Effector memory CD8-positive, alpha-beta T cell (primary cell): Measurements from ENCODE around the gene PRMT7.

ENCODE experiments used
- ATAC-seq: fragments of 150-1000 bp; cut with Tn5 transposase; replicated peaks from 2 replicates; pipeline ENCODE4 v1.10.0; 2021; ENCODE audit warnings: mild to moderate bottlenecking, moderate library complexity
- DNase-seq, 3 experiments: peaks; one replicate each; pipeline ENCODE4 v3.0.0; 2021
- H3K27ac Mint-ChIP-seq, 2 donors: one replicate each; pipeline ENCODE4 v1.8.0; 2022; ENCODE audit warnings: mild to moderate bottlenecking in 2 of 2, mixed read lengths in 2 of 2, moderate library complexity in 2 of 2
- H3K27me3 Mint-ChIP-seq, 2 donors: one replicate each; pipeline ENCODE4 v1.8.0; 2022; ENCODE audit warnings: mixed read lengths in 2 of 2
- H3K36me3 Mint-ChIP-seq: one replicate; pipeline ENCODE4 v1.8.0; 2022; ENCODE audit warnings: mild to moderate bottlenecking, moderate library complexity, mixed read lengths; ENCODE audit not compliant: insufficient read depth
- H3K4me1 Mint-ChIP-seq, 2 donors: one replicate each; pipeline ENCODE4 v1.8.0; 2022; ENCODE audit warnings: low read depth in 2 of 2, mixed read lengths in 2 of 2
- H3K4me3 Mint-ChIP-seq, 2 donors: one replicate each; pipeline ENCODE4 v1.8.0; 2022; ENCODE audit warnings: mild to moderate bottlenecking in 2 of 2, mixed read lengths in 2 of 2, moderate library complexity in 2 of 2
- H3K9me3 Mint-ChIP-seq, 2 donors: one replicate each; pipeline ENCODE4 v1.8.0; 2022; ENCODE audit warnings: mixed read lengths in 2 of 2

The PRMT7 gene

GRCh38 chr16:68360956-68361355 lies 50.1 kb downstream of the PRMT7 start:
- no peak overlapping the region for H3K4me3 Mint-ChIP-seq
- no peak overlapping the region for H3K27ac Mint-ChIP-seq
- H3K9me3 Mint-ChIP-seq: no peaks in the 10 kb centered on the region
- DNase-seq: no peak
- peaks cover 0 to 11% of the 10 kb centered on the region in 2 donors for H3K27me3 Mint-ChIP-seq
- H3K36me3 Mint-ChIP-seq: peaks cover 9% of the 10 kb centered on the region
- peaks cover 23 to 34% of the 10 kb centered on the region in 2 donors for H3K4me1 Mint-ChIP-seq
- ATAC-seq: no peak

DNA sequence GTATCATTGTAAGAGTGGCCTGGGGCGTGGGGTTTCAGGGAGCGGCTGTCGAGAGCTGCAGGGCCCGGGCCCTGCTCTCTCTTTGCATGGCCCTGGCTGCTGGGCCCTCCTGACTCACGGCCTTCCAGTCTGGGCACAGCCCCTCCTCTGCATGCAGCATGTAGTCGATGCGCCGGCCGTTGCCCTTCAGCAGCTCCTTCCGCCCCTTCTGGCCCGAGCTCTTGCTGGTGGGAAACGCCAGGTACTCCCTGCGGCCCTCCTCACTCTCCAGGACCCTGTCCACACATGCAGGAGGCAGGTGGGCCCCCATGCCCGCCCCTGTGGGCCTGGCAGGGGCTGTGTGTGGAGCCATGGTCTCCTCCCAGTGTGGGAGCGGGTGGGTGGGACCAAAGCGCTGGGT lies 50.7 kb downstream of the PRMT7 start:
- ATAC-seq: no peak
- H3K27me3 Mint-ChIP-seq: peaks cover 0 to 16% of the 10 kb centered on the region in 2 donors
- no peak overlapping the region for H3K4me3 Mint-ChIP-seq
- no peak overlapping the region for H3K27ac Mint-ChIP-seq
- no peaks in the 10 kb centered on the region for H3K9me3 Mint-ChIP-seq
- H3K36me3 Mint-ChIP-seq: peaks cover 6% of the 10 kb centered on the region
- peaks cover 17 to 35% of the 10 kb centered on the region in 2 donors for H3K4me1 Mint-ChIP-seq
- DNase-seq: no peak

- no peak for DNase-seq
- no peak for ATAC-seq
- H3K36me3 Mint-ChIP-seq: peaks cover 7% of the 10 kb centered on the region
- H3K4me1 Mint-ChIP-seq: peaks cover 10 to 32% of the 10 kb centered on the region in 2 donors
- H3K4me3 Mint-ChIP-seq: no peak overlapping the region
- H3K27me3 Mint-ChIP-seq: peaks cover 0 to 18% of the 10 kb centered on the region in 2 donors
- no peak overlapping the region for H3K27ac Mint-ChIP-seq
- H3K9me3 Mint-ChIP-seq: no peaks in the 10 kb centered on the region
These were observed 51.6 kb downstream of the PRMT7 start for GRCh38 chr16:68362262-68362913.

GRCh38 chr16:68362947-68363657 lies 52.3 kb downstream of the PRMT7 start:
- Mint-ChIP-seq H3K36me3 (peaks cover 3% of the 10 kb centered on the region), H3K27me3 (peaks cover 0 to 18% of the 10 kb centered on the region in 2 donors), H3K4me3 (no peak overlapping the region), H3K9me3 (no peaks in the 10 kb centered on the region), H3K4me1 (peaks cover 10 to 31% of the 10 kb centered on the region in 2 donors), H3K27ac (no peak overlapping the region)
- DNase-seq: no peak
- no peak for ATAC-seq

- DNase-seq (no peak), ATAC-seq (no peak)
- Mint-ChIP-seq H3K27ac (peak overlapping the region in 1 of 2 donors; percentile 35), H3K9me3 (no peaks in the 10 kb centered on the region), H3K27me3 (peaks cover 0 to 18% of the 10 kb centered on the region in 2 donors), H3K4me1 (peaks cover 15 to 36% of the 10 kb centered on the region in 2 donors), H3K36me3 (peaks cover 3% of the 10 kb centered on the region), H3K4me3 (no peak overlapping the region)
These were observed 53.1 kb downstream of the PRMT7 start for GRCh38 chr16:68363658-68364521.

GRCh38 chr16:68364561-68364998 lies 53.8 kb downstream of the PRMT7 start:
- Mint-ChIP-seq H3K9me3 (no peaks in the 10 kb centered on the region), H3K4me3 (no peak overlapping the region), H3K27ac (peak overlapping the region in 1 of 2 donors; percentile 35), H3K4me1 (peaks cover 22 to 42% of the 10 kb centered on the region in 2 donors), H3K27me3 (peaks cover 0 to 18% of the 10 kb centered on the region in 2 donors), H3K36me3 (peaks cover 3% of the 10 kb centered on the region)
- peak; percentile 48 for ATAC-seq
- DNase-seq: no peak

- ATAC-seq (no peak), DNase-seq (no peak)
- H3K9me3 Mint-ChIP-seq: no peaks in the 10 kb centered on the region
- H3K27ac Mint-ChIP-seq: no peak overlapping the region
- H3K4me3 Mint-ChIP-seq: no peak overlapping the region
- H3K36me3 Mint-ChIP-seq: peaks cover 7% of the 10 kb centered on the region
- H3K27me3 Mint-ChIP-seq: peaks cover 0 to 18% of the 10 kb centered on the region in 2 donors
- peaks cover 28 to 48% of the 10 kb centered on the region in 2 donors for H3K4me1 Mint-ChIP-seq
These were observed 54.5 kb downstream of the PRMT7 start for GRCh38 chr16:68365167-68365817.

GRCh38 chr16:68366062-68366461 lies 55.2 kb downstream of the PRMT7 start:
- DNase-seq: no peak
- H3K4me3 Mint-ChIP-seq: no peak overlapping the region
- H3K27ac Mint-ChIP-seq: no peak overlapping the region
- H3K36me3 Mint-ChIP-seq: peaks cover 7% of the 10 kb centered on the region
- peaks cover 31 to 55% of the 10 kb centered on the region in 2 donors for H3K4me1 Mint-ChIP-seq
- H3K27me3 Mint-ChIP-seq: peaks cover 0 to 18% of the 10 kb centered on the region in 2 donors
- H3K9me3 Mint-ChIP-seq: no peaks in the 10 kb centered on the region
- ATAC-seq: no peak

- Mint-ChIP-seq H3K27me3 (peaks cover 0 to 18% of the 10 kb centered on the region in 2 donors), H3K4me1 (peaks cover 39 to 58% of the 10 kb centered on the region in 2 donors), H3K27ac (no peak overlapping the region), H3K36me3 (peaks cover 7% of the 10 kb centered on the region), H3K4me3 (no peak overlapping the region), H3K9me3 (no peaks in the 10 kb centered on the region)
- ATAC-seq (no peak), DNase-seq (peak; percentile 33 to 44 (median 44))
These were observed 56.2 kb downstream of the PRMT7 start for GRCh38 chr16:68367030-68367429.

- peaks cover 0 to 18% of the 10 kb centered on the region in 2 donors for H3K27me3 Mint-ChIP-seq
- H3K4me1 Mint-ChIP-seq: peaks cover 39 to 58% of the 10 kb centered on the region in 2 donors
- H3K9me3 Mint-ChIP-seq: no peaks in the 10 kb centered on the region
- no peak for ATAC-seq
- peaks cover 8% of the 10 kb centered on the region for H3K36me3 Mint-ChIP-seq
- H3K4me3 Mint-ChIP-seq: no peak overlapping the region
- no peak for DNase-seq
- no peak overlapping the region for H3K27ac Mint-ChIP-seq
These were observed 56.6 kb downstream of the PRMT7 start for GRCh38 chr16:68367440-68367839.

GRCh38 chr16:68367891-68368290 lies 57.1 kb downstream of the PRMT7 start:
- DNase-seq: no peak
- H3K36me3 Mint-ChIP-seq: peaks cover 10% of the 10 kb centered on the region
- H3K9me3 Mint-ChIP-seq: no peaks in the 10 kb centered on the region
- peak overlapping the region; percentile 63 to 72 for H3K4me3 Mint-ChIP-seq
- peaks cover 39 to 58% of the 10 kb centered on the region in 2 donors for H3K4me1 Mint-ChIP-seq
- no peak for ATAC-seq
- peak overlapping the region in 1 of 2 donors; percentile 87 for H3K27ac Mint-ChIP-seq
- peaks cover 0 to 18% of the 10 kb centered on the region in 2 donors for H3K27me3 Mint-ChIP-seq

DNA sequence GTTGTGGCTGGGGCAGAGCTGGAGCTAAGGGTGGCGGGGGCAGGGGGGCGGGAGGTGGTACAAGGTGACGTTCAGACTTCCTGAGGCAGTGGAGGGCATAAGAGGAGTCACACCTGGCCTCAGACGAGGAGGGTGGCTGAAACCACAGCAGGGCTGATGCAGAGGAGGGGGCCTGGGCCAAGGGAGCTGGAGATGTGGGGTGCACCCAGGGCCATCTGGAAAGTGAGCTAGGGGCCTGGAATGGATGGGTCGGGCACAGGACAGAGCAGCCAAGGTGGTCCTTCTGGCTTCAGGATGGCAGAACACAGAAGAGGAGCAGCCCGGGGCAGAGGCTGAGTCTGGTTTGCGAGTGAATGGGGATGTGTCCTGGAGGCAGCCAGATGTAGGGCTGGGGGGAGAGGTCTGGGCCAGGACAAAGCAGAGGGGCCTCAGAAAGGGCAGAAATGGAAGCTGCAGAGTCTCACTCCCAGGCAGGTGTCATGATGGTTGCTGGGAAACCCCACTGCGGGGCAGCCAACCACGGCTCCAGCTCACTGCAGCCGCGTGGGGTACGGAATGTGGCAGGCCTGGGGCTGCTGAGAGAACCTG lies 57.6 kb downstream of the PRMT7 start:
- DNase-seq (no peak), ATAC-seq (no peak)
- Mint-ChIP-seq H3K27me3 (peaks cover 0 to 18% of the 10 kb centered on the region in 2 donors), H3K36me3 (peaks cover 10% of the 10 kb centered on the region), H3K27ac (peak overlapping the region; percentile 35 to 87), H3K4me1 (peaks cover 39 to 58% of the 10 kb centered on the region in 2 donors), H3K9me3 (no peaks in the 10 kb centered on the region), H3K4me3 (peak overlapping the region; percentile 63 to 72)
